Raji (cell line): ENCODE results near the gene ARRDC1.
A peak's percentile ranks its signal among the peaks of the same experiment; 100 is the strongest.

Experiments used
- POLR2A ChIP-seq: IDR thresholded peaks from 2 replicates; pipeline ENCODE4 v1.6.1; 2011; ENCODE audit warnings: low read depth, low read length, control low read depth; ENCODE audit not compliant: insufficient read depth

ARRDC1 gene

DNA sequence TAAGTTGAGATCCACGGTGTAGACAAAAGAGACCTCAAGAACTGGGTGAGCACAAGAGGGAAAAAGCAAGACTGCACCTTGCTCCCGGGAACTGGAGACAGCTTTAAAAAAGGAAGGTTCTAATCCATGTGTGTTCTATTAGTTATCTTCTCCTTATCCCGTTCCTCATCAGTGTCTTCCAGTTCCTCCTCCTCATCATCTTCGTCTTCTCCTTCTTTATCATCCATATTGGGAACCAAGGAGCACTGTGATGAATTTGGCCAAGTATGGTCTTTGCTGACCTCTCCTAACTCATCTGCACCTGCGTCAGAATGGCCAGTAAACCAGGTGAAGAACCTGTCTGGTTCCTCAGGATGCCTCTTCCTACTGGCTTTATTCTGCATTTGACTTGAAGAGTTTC lies 35.4 kb downstream of the ARRDC1 start:
- no peak for TF ChIP-seq POLR2A

DNA sequence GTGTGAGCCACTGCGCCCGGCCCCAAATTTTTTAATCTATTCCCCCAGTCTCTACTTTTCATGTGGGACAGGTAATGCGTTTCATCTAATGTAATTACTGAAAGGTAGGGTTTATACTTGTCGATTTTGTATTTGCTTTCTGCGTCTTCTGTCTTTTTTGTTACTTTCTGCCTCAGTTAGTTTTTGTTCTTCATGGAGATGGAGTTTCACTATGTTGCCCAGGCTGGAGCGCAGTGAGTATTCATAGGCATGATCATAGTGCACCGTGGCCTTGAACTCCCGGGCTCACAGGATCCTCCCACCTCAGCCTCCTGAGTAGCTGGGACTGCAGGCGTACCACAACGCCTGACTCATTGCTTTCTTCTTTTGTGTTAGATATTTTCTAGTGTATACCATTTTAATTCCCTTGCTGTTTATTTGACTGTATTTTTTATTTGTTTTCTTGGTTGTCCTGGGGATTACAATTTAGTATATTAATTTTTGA lies 36.7 kb downstream of the ARRDC1 start:
- TF ChIP-seq POLR2A = no peak

DNA sequence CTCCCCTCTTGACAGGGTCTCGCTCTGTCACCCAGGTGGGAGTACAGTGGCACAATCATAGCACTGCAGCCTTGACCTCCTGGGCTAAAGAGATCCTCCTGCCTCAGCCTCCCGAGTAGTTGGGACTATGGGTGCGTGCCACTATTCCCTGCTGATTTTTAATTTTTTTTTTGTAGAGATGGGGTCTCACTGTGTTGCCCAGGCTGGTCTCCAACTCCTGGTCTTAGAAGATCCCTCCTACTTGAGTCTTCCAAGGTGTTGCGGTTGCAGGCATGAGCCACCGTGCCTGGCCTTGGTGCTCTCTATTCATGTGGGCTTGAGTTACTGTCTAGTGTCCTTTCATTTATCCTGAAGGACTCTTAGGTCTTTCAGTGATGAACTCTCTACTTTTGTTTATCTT lies 37.4 kb downstream of the ARRDC1 start:
- no peak for TF ChIP-seq POLR2A

DNA sequence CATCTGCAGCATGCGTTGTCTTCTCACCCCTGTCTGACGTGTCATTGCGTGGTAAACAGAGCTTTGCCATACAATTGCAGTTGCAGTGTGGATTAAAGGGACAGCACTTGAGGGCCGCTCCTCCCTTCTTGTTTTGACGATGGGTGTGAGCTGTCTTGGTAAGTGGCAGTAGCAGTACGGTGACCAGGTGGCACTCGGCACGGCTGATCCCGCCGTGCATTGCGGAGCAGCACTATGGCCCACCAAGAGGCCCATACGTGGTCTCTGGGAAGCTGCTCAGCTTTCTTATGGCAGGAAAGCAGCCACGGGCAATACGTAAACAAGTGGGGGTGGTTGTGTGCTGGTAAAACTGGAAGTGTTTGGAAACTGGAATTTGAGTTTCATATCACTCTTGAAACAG lies 38.4 kb downstream of the ARRDC1 start:
- TF ChIP-seq POLR2A = no peak

DNA sequence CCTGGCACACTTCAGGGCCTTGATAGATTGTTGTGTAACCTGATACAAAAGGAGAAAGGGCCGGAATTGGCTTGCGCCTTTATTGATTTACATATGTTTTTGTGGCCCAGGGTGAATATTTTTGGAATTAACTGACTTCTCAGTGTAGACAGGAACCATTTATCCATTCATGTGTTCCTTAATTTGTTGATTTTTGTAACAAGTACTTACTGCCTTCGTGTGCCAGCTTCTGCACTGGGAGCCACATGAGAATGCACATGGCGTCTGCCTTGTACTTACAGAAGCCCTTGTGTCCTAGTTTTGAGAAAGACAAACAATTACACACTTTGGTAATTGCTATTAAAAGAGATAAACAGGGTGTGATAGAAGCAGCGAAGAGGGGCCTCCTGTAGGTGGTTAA lies 39.7 kb downstream of the ARRDC1 start:
- no peak for TF ChIP-seq POLR2A

DNA sequence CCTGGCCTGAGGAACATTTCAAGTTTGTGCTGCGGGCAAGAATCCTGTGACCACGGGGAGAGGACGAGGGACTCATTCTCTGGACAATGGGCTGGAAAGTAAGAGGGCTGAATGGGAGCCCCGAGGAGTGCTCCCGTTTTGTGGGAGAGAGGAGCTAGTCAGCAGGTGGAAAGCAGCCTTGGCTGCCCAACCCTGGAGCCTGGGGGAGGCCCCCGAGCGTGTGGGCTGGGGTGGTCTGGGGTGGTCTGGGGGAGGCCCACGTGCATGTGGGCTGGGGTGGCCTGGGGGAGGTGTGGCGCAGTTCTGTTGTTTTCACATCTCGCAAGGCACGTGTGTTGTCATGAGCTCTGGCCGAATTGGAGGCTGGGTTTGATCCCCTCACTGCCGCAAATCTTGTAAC lies 40.9 kb downstream of the ARRDC1 start:
- no peak for TF ChIP-seq POLR2A

DNA sequence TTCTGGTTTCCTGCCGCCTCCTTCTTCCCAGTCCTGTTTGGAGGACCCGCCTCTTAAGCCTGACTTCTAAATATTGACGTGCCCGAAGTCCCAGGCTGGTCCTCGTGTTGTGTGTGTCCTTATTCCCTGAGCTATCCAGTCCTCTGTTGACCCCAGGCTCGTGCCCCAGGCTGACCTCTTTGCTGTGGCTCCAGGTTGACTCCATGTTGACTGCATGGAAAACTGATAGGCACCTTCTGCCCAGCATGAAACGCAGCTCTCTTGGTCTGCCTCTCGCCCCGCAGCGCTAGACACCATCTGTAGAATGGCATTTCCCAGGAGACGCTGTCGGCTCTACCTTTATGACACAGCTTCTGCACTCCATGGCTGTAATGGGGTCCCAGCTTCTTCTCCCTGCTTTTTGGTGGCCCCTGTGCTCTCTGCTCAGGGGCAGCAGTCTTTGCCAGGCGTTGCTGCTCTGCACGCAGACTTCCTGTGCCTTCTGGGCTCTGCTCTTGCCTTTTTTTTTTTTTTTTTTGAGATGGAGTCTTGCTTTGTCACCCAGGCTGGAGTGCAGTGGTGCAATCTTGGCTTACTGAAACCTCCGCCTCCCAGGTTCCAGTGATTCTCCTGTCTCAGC lies 41.7 kb downstream of the ARRDC1 start:
- TF ChIP-seq POLR2A = no peak

DNA sequence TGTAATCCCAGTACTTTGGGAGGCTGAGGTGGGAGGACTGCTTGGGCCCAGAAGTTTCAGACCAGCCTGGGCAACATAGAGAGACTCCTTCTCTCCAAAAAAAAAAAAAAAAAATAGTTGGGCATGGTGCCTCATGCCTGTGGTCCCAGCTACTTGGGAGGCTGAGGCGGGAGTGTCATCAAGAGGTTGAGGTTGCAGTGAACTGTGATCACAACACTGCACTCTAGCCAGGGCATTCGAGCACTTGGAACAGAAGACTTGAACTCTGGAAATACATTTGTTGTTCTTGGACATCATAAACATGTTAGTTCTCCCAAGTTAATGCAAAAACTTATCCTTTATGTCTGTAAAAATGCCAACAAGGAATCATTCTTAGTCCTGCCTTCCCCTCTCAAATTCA lies 42.9 kb downstream of the ARRDC1 start:
- TF ChIP-seq POLR2A = no peak

DNA sequence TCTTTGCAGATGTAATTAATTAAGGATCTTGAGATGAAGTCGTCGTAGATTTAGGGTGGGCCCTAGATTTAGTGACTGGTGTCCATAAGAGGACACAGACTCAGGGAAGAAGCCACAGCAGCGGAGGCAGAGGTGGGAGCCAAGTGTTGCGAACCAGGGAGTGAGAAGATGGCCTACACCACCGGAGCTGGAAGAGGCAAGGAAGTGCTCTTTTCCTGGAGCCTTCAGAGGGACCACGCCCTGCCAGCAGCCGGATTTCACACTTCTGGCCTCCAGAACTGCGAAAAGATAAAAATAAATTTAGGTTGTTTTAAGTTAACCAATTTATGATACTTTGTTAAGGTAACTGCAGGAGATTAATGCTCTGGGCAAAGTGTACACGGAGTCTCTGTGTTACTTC lies 44.1 kb downstream of the ARRDC1 start:
- no peak for TF ChIP-seq POLR2A

DNA sequence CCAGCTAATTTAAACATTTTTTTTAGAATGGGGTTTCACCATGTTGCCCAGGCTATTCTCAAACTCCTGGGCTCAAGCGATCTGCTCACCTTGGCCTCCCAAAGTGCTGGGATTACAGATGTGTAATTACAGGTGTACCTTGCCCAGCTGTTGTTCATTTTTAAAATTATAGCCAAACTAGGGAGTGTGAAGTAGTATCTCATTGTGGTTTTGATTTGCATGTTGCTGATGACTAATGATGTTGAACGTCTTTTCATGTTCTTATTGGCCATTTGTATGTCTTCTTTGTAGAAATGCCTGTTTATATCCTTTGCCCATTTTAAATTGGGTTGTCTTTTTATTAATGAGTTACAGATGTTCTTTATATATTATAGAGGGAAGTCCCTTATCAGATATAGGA lies 44.8 kb downstream of the ARRDC1 start:
- no peak for TF ChIP-seq POLR2A

DNA sequence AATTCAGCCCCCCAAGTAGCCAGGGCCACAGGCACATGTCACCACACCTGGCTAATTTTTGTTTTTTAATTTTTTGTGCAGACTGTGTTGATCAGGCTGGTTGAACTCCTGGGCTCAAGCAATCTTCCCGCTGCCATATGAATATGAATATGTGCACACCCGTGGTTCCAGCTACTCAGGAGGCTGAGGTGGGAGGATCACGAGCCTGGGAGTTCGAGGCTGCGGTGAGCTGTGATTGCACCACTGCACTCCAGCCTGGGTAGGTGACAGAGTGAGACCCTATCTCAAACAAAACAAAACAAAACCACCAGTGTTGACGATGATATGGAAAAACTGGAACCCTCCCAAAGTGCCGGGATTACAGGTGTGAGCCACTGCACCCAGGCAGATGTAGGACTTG lies 45.3 kb downstream of the ARRDC1 start:
- peak; percentile 20; the same call in 1 of the 2 replicates for TF ChIP-seq POLR2A

DNA sequence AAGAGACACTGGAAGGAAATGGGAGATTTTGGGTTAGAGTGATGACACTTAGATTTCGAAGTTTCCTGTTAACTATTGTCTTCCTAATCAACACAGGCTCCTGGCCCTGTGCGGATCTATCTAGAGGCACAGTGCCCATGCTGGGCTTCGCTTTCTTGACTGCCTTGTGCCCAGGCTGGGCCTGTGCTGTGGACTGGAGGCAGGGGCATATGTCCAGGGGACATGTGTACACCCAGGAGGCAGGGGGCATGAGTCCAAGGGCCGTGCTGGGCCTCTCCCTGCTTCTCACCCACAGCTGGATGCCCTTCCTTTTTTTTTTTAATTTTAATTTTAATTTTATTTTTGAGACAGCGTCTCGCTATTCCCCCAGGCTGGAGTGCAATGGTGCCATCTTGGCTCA lies 50.9 kb downstream of the ARRDC1 start:
- TF ChIP-seq POLR2A = no peak

DNA sequence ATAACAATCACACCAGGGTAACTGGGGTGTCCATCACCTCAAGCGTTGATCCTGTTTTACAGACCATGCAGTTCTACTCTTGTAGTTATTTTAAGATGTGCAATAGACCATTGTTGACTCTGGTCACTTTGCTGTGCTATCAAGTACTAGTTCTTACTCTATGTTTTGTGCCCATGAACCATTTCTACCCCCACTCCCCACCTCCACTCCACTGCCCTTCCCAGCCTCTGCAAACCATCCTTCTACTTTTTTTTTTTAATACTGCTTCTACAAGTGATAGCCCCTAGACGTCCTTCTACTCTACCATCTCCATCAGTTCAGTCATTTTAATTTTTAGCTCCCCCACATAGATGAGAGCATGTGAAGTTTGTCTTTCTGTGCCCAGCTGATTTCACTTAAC lies 52.1 kb downstream of the ARRDC1 start:
- TF ChIP-seq POLR2A = no peak

DNA sequence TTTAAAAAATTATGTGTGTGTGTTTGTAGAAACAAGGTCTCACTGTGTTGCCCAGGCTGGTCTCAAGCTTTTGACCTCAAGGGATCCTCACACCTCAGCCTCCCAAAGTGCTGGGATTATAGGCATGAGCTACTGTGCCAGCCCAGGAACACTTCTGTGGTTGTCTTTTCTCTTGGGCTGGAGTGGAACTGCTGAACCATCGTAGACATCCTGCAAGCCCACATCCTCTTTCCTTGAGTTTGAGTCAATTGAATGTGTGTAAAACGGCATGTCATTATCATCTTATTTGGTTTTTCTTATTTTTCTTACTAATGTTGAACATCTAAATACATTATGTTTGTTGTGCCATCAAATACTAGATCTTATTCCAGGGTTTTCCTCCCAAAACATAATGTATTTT lies 53.3 kb downstream of the ARRDC1 start:
- no peak for TF ChIP-seq POLR2A

DNA sequence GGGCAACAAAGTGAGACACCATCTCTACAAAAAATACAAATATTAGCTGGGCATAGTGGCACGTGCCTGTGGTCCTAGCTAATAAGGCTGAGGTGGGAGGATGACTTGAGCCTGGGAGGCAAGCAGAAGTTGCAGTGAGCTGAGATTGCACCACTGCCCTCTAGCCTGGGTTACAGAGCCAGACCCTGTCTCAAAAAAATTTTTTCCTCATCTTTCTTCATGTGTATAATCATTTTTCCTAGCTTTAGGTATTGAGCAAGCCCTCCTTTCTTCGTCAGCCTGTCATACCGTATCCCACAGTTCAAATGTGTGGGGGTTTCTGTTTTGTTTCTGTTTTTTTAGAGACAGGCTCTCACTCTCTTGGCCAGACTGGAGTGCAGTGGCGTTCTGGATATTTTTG lies 54.7 kb downstream of the ARRDC1 start:
- no peak for TF ChIP-seq POLR2A

DNA sequence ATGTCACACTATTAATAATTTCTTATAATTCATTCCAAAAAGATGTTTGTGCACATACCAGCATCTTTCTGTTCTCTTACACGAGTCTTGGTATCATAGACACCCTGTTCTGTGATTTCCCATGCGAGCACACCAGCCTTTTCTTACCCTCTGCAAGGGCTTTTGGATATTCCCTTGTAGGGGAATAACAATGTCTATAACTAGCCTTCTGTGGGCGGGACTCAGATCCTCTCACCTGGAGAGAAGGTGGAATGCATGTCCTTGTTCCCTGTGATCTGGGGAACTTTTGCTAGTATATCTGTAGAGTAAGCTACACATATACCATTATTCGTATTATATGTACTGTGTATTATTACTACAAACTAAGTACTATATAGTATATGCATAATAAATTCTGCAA lies 58.1 kb downstream of the ARRDC1 start:
- no peak for TF ChIP-seq POLR2A

DNA sequence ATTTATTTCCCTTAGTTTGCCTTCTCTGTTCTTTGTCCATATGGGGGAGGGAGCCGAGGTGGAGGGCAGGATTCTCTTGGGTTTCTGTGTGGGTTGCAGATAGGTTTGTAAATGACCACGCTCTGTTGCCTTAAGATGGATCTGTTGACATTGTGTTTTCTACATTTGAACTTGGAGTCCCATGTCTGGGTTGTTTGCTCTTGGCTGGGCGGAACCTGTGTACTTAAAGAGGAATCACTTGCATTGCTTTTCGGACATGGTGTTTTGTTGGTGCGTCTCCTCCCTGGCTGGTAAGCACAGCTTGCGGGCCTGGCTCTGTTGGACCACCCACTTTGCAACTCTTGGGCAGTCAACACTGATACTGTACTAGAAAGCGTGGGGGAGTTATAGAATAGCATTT lies 59.2 kb downstream of the ARRDC1 start:
- no peak for TF ChIP-seq POLR2A
